ENCODE data around the gene CD1E.
A peak's percentile ranks its signal among the peaks of the same experiment; 100 is the strongest.
"Not testable (repeated sequence)": the region's sequence is repeated elsewhere in the genome, so short reads cannot be mapped to it uniquely, and the experiment has no call there.

Gene CD1E

DNA sequence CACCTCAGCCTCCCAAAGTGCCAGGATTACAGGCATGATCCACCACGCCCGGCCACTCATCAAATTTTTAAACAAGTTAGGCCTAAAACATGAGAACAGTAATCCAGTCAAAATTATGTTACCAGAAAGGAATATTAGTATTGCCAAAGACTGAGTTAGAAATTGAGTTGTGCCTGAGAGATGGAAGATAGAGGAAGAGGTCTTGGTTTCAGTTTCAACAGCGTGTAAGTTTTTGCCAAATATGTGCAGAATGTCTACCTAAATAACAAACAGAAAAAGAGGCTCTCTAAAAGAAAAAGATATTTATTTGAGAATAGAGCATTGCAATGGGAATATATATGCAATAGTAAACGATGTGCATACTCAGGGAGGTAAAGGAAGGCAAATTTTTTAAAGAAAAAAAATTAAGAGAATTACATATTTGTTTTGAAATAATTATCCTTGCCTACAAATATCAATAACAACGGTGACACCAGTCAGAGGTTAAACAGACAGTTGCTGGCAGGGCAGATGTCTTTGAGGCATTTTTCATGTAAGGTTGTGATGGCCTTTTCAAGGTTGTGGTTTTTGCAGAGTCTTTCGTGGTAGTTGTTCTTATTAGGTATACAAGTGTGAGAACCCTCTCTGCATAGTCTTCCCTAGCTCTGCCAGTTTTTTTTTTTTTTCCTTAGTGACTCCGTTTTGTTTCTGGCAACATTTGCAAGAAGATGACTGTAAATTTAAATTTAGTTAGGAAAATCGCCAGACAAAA lies 20.1 kb upstream of the CD1E start:
- Histone ChIP-seq H3K79me2 (ENCODE audit: insufficient read depth, low read length) (no peaks in the 10 kb centered on the region), H4K20me1 (ENCODE audit: insufficient read depth, low read length, poor library complexity, severe bottlenecking) (no peaks in the 10 kb centered on the region), H3K9me3 (ENCODE audit: insufficient read depth, low read depth, low read length) (no peaks in the 10 kb centered on the region), H2AFZ (ENCODE audit: low read length) (peak overlapping the region; percentile 41; the same call in 1 of the 2 replicates), H3K9me2 (replicated peaks; ENCODE audit: low read depth, low read length) (no peaks in the 10 kb centered on the region), H3K4me2 (ENCODE audit: low read depth, low read length, poor library complexity, severe bottlenecking) (peak overlapping the region; percentile 19), H3K4me1 (ENCODE audit: insufficient read depth, low read length, poor library complexity, severe bottlenecking) (peaks cover 24% of the 10 kb centered on the region), H3K4me3 (ENCODE audit: low read length, poor library complexity, severe bottlenecking) (no peak overlapping the region), H3K36me3 (ENCODE audit: insufficient read depth, low read length) (no peaks in the 10 kb centered on the region), H3K9ac (ENCODE audit: low read depth, low read length, poor library complexity, severe bottlenecking) (no peak overlapping the region), H3F3A (ENCODE audit: low read depth) (peaks cover 3% of the 10 kb centered on the region; the same call in 1 of the 2 replicates), H3K27me3 (ENCODE audit: insufficient read depth, low read length, poor library complexity, severe bottlenecking) (no peaks in the 10 kb centered on the region)
- TF ChIP-seq, protein P1, sequence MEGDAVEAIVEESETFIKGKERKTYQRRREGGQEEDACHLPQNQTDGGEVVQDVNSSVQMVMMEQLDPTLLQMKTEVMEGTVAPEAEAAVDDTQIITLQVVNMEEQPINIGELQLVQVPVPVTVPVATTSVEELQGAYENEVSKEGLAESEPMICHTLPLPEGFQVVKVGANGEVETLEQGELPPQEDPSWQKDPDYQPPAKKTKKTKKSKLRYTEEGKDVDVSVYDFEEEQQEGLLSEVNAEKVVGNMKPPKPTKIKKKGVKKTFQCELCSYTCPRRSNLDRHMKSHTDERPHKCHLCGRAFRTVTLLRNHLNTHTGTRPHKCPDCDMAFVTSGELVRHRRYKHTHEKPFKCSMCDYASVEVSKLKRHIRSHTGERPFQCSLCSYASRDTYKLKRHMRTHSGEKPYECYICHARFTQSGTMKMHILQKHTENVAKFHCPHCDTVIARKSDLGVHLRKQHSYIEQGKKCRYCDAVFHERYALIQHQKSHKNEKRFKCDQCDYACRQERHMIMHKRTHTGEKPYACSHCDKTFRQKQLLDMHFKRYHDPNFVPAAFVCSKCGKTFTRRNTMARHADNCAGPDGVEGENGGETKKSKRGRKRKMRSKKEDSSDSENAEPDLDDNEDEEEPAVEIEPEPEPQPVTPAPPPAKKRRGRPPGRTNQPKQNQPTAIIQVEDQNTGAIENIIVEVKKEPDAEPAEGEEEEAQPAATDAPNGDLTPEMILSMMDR (conservative IDR thresholded peaks at IDR 0.05; ENCODE audit: low read length): no peak
- no peak for TF ChIP-seq EZH2phosphoT487 (IDR thresholded peaks at IDR 0.05; ENCODE audit: borderline replicate concordance)

DNA sequence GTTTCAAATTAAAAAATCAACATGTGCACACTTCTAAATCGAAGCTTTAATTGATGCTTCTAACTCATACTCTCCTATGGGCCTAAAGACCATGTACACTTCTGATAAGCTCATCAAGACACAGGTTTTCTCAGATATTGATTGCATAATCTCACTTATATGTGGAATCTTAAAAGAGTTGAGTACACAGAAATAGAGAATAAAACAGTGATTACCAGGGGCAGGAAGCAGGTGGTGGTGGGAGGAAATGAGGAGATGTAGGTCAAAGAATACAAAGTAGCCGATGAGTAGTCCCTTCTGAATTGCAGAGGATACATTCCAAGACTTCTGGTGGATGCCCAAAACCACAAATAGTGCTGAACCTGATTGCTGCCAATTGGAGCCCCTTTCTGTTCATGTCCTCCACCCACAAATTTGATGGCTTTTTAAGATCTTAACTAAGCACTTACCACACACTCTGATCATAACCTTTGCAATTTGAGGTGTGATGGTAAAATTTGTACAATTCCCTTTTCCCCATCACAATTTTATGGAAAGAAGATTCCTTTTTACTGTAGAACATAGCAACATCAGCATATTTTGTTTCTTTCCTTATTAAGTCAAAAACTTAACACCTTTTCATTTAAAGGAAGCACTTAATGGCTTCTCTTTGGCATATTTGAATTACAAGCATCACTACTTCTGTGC lies 19.0 kb upstream of the CD1E start:
- Histone ChIP-seq H3K9ac (ENCODE audit: low read depth, low read length, poor library complexity, severe bottlenecking) (no peak overlapping the region), H3K9me2 (replicated peaks; ENCODE audit: low read depth, low read length) (no peaks in the 10 kb centered on the region), H4K20me1 (ENCODE audit: insufficient read depth, low read length, poor library complexity, severe bottlenecking) (no peaks in the 10 kb centered on the region), H3F3A (ENCODE audit: low read depth) (peaks cover 3% of the 10 kb centered on the region; the same call in 1 of the 2 replicates), H2AFZ (ENCODE audit: low read length) (no peak overlapping the region), H3K4me1 (ENCODE audit: insufficient read depth, low read length, poor library complexity, severe bottlenecking) (peaks cover 21% of the 10 kb centered on the region), H3K36me3 (ENCODE audit: insufficient read depth, low read length) (no peaks in the 10 kb centered on the region), H3K4me3 (ENCODE audit: low read length, poor library complexity, severe bottlenecking) (no peak overlapping the region), H3K9me3 (ENCODE audit: insufficient read depth, low read depth, low read length) (no peaks in the 10 kb centered on the region), H3K4me2 (ENCODE audit: low read depth, low read length, poor library complexity, severe bottlenecking) (peak overlapping the region; percentile 19), H3K79me2 (ENCODE audit: insufficient read depth, low read length) (no peaks in the 10 kb centered on the region), H3K27me3 (ENCODE audit: insufficient read depth, low read length, poor library complexity, severe bottlenecking) (no peaks in the 10 kb centered on the region)
- TF ChIP-seq EZH2phosphoT487 (IDR thresholded peaks at IDR 0.05; ENCODE audit: borderline replicate concordance): no peak
- TF ChIP-seq, protein P1 (conservative IDR thresholded peaks at IDR 0.05; ENCODE audit: low read length): no peak

DNA sequence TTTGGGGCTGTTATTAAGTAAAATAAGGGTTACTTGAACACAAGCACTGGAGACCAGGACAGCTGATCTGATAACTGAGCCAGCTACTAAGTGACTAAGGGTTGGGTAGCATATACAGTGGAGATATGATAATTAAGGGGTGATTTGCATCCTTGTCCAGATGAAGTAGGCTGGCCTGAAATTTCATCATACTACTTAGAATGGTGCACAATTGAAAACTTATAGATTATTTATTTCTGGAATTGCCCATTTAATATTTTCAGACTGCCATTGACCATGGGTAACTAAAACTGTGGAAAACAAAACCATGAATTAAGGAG lies 18.5 kb upstream of the CD1E start:
- no peak overlapping the region for H3K4me3 ChIP-seq (ENCODE audit: low read length, poor library complexity, severe bottlenecking)
- H3K27me3 ChIP-seq (ENCODE audit: insufficient read depth, low read length, poor library complexity, severe bottlenecking): no peaks in the 10 kb centered on the region
- H3K4me2 ChIP-seq (ENCODE audit: low read depth, low read length, poor library complexity, severe bottlenecking): peak overlapping the region; percentile 19
- H3F3A ChIP-seq (ENCODE audit: low read depth): peaks cover 3% of the 10 kb centered on the region; the same call in 1 of the 2 replicates
- no peak overlapping the region for H2AFZ ChIP-seq (ENCODE audit: low read length)
- peaks cover 20% of the 10 kb centered on the region for H3K4me1 ChIP-seq (ENCODE audit: insufficient read depth, low read length, poor library complexity, severe bottlenecking)
- no peaks in the 10 kb centered on the region for H3K9me3 ChIP-seq (ENCODE audit: insufficient read depth, low read depth, low read length)
- H3K36me3 ChIP-seq (ENCODE audit: insufficient read depth, low read length): no peaks in the 10 kb centered on the region
- H3K9ac ChIP-seq (ENCODE audit: low read depth, low read length, poor library complexity, severe bottlenecking): no peak overlapping the region
- no peak for TF ChIP-seq EZH2phosphoT487 (IDR thresholded peaks at IDR 0.05; ENCODE audit: borderline replicate concordance)
- TF ChIP-seq, protein P1 (conservative IDR thresholded peaks at IDR 0.05; ENCODE audit: low read length): no peak
- H3K9me2 ChIP-seq (replicated peaks; ENCODE audit: low read depth, low read length): no peaks in the 10 kb centered on the region
- no peaks in the 10 kb centered on the region for H3K79me2 ChIP-seq (ENCODE audit: insufficient read depth, low read length)
- H4K20me1 ChIP-seq (ENCODE audit: insufficient read depth, low read length, poor library complexity, severe bottlenecking): no peaks in the 10 kb centered on the region

DNA sequence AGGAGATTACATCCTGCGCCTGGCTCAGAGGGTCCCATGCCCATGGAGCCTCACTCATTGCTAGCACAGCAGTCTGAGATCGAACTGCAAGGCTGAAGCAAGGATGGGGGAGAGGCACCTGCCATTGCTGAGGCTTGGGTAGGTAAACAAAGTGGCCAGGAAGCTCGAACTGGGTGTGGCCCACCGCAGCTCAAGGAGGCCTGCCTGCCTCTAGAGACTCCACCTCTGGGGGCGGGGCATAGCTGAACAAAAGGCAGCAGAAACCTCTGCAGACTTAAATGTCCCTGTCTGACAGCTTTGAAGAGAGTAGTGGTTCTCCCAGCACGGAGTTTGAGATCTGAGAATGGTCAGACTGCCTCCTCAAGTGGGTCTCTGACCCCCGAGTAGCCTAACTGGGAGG lies 17.3 kb upstream of the CD1E start:
- not testable (repeated sequence) for H3K9ac ChIP-seq (ENCODE audit: low read depth, low read length, poor library complexity, severe bottlenecking); H3K9me3 ChIP-seq (ENCODE audit: insufficient read depth, low read depth, low read length); H3K4me3 ChIP-seq (ENCODE audit: low read length, poor library complexity, severe bottlenecking)

DNA sequence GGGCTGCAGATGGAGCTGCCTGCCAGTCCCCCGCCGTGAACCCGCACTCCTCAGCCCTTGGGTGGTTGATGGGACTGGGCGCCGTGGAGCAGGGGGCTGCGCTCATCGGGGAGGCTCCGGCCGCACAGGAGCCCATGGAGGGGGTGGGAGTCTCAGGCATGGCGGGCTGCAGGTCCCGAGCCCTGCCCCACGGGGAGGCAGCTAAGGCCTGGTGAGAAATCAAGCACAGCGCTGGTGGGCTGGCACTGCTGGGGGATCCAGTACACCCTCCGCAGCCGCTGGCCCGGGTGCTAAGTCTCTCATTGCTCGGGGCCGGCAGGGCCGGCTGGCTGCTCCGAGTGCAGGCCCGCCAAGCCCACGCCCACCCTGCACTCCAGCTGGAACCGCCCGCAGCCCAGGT lies 4.7 kb upstream of the CD1E start:
- H3K4me2 ChIP-seq (ENCODE audit: low read depth, low read length, poor library complexity, severe bottlenecking); H3K9me3 ChIP-seq (ENCODE audit: insufficient read depth, low read depth, low read length); H3K27me3 ChIP-seq (ENCODE audit: insufficient read depth, low read length, poor library complexity, severe bottlenecking); H3K36me3 ChIP-seq (ENCODE audit: insufficient read depth, low read length); H2AFZ ChIP-seq (ENCODE audit: low read length); H3K9me2 ChIP-seq (replicated peaks; ENCODE audit: low read depth, low read length); H3K4me3 ChIP-seq (ENCODE audit: low read length, poor library complexity, severe bottlenecking); H3K4me1 ChIP-seq (ENCODE audit: insufficient read depth, low read length, poor library complexity, severe bottlenecking); H3F3A ChIP-seq (ENCODE audit: low read depth); H3K9ac ChIP-seq (ENCODE audit: low read depth, low read length, poor library complexity, severe bottlenecking); H3K79me2 ChIP-seq (ENCODE audit: insufficient read depth, low read length); H4K20me1 ChIP-seq (ENCODE audit: insufficient read depth, low read length, poor library complexity, severe bottlenecking): not testable (repeated sequence)

More for the DNA sequence above, 17.3 kb upstream of the CD1E start:
- not testable (repeated sequence) for H2AFZ ChIP-seq (ENCODE audit: low read length); H3F3A ChIP-seq (ENCODE audit: low read depth); H3K27me3 ChIP-seq (ENCODE audit: insufficient read depth, low read length, poor library complexity, severe bottlenecking); H4K20me1 ChIP-seq (ENCODE audit: insufficient read depth, low read length, poor library complexity, severe bottlenecking); H3K79me2 ChIP-seq (ENCODE audit: insufficient read depth, low read length); H3K36me3 ChIP-seq (ENCODE audit: insufficient read depth, low read length); H3K9me2 ChIP-seq (replicated peaks; ENCODE audit: low read depth, low read length); H3K4me2 ChIP-seq (ENCODE audit: low read depth, low read length, poor library complexity, severe bottlenecking)
- peaks cover 20% of the 10 kb centered on the region for H3K4me1 ChIP-seq (ENCODE audit: insufficient read depth, low read length, poor library complexity, severe bottlenecking)
